OCI-LY1 (cell line): Measurements from ENCODE around the gene XYLB.

Experiments
- H2AFZ ChIP-seq: fragments of 200-600 bp; sonication (generic), shearing (Covaris generic); 2 replicates; pipeline ENCODE4 v1.6.0; 2014; ENCODE audit warnings: antibody characterized with exemption, mild to moderate bottlenecking, low read length
- H3F3A ChIP-seq: fragments of 200-600 bp; sonication (generic), shearing (Covaris generic); 2 replicates; pipeline ENCODE4 v1.6.0; 2014; ENCODE audit warnings: mild to moderate bottlenecking, antibody characterized with exemption, low read length, moderate library complexity; ENCODE audit not compliant: insufficient read depth
- H3K27ac ChIP-seq: fragments of 200-600 bp; sonication (generic); 2 replicates; pipeline ENCODE4 v1.5.1; 2014; ENCODE audit warnings: low read length, mixed run types, mild to moderate bottlenecking, low read depth; ENCODE audit not compliant: poor library complexity, severe bottlenecking
- H3K27me3 ChIP-seq: fragments of 200-600 bp; sonication (generic); 2 replicates; pipeline ENCODE4 v1.6.0; 2014; ENCODE audit warnings: antibody characterized with exemption, mild to moderate bottlenecking, low read length, moderate library complexity; ENCODE audit not compliant: insufficient read depth
- H3K36me3 ChIP-seq: fragments of 200-600 bp; sonication (generic); 2 replicates; pipeline ENCODE4 v1.6.1; 2014; ENCODE audit warnings: mild to moderate bottlenecking, antibody characterized with exemption, low read length, moderate library complexity, mixed read lengths; ENCODE audit not compliant: insufficient read depth
- H3K4me1 ChIP-seq: fragments of 200-600 bp; sonication (generic); 2 replicates; pipeline ENCODE4 v1.5.1; 2014; ENCODE audit warnings: mild to moderate bottlenecking, low read length, moderate library complexity; ENCODE audit not compliant: insufficient read depth, severe bottlenecking
- H3K4me2 ChIP-seq: fragments of 200-600 bp; sonication (generic), shearing (Covaris generic); 2 replicates; pipeline ENCODE4 v1.6.1; 2014; ENCODE audit warnings: low read length
- H3K4me3 ChIP-seq: fragments of 200-600 bp; sonication (generic); 2 replicates; pipeline ENCODE4 v1.5.1; 2014; ENCODE audit warnings: low read length, low read depth, mild to moderate bottlenecking, mixed read lengths; ENCODE audit not compliant: poor library complexity, severe bottlenecking
- H3K79me2 ChIP-seq: fragments of 200-600 bp; shearing (Covaris generic); 2 replicates; pipeline ENCODE4 v1.6.1; 2016; ENCODE audit warnings: mixed run types, low read length, mixed read lengths; ENCODE audit not compliant: insufficient read depth
- H3K9ac ChIP-seq: fragments of 200-600 bp; sonication (generic), shearing (Covaris generic); 2 replicates; pipeline ENCODE4 v1.6.1; 2014; ENCODE audit warnings: mild to moderate bottlenecking, low read length, mixed read lengths
- H3K9me2 ChIP-seq: fragments of 200-600 bp; sonication (generic), shearing (Covaris generic); 2 replicates; pipeline ENCODE4 v1.6.1; 2014; ENCODE audit warnings: low read depth, mild to moderate bottlenecking, low read length, mixed read lengths
- H3K9me3 ChIP-seq: fragments of 200-600 bp; shearing (Covaris generic); 2 replicates; pipeline ENCODE4 v1.6.1; 2014; ENCODE audit warnings: low read length, mixed read lengths
- H4K20me1 ChIP-seq: fragments of 200-600 bp; sonication (generic), shearing (Covaris generic); 2 replicates; pipeline ENCODE4 v1.6.0; 2016; ENCODE audit warnings: mild to moderate bottlenecking, low read length; ENCODE audit not compliant: insufficient read depth
- CTCF ChIP-seq: fragments of 200-600 bp; sonication (generic), shearing (Covaris generic); IDR thresholded peaks from 2 replicates; pipeline ENCODE4 v1.5.1; 2017; ENCODE audit warnings: mild to moderate bottlenecking, antibody characterized with exemption, low read length, moderate library complexity, mixed read lengths
- EZH2 ChIP-seq: fragments of 200-600 bp; sonication (generic), shearing (Covaris generic); IDR thresholded peaks from 2 replicates; pipeline ENCODE4 v1.8.0; 2017; ENCODE audit warnings: borderline replicate concordance, mixed run types, mild to moderate bottlenecking, antibody characterized with exemption, low read length, moderate library complexity, mixed read lengths

Gene XYLB

GRCh38 chr3:38376098-38376816 lies 29.7 kb downstream of the XYLB start:
- Histone ChIP-seq H3K27me3 (no peaks in the 10 kb centered on the region), H3K9ac (no peak overlapping the region), H3K4me3 (no peak overlapping the region), H3K4me2 (no peak overlapping the region), H2AFZ (no peak overlapping the region), H3K79me2 (no peaks in the 10 kb centered on the region), H3F3A (no peaks in the 10 kb centered on the region), H3K4me1 (no peaks in the 10 kb centered on the region), H4K20me1 (no peaks in the 10 kb centered on the region), H3K27ac (no peak overlapping the region), H3K9me2 (no peaks in the 10 kb centered on the region), H3K9me3 (no peaks in the 10 kb centered on the region), H3K36me3 (peaks cover 67% of the 10 kb centered on the region)
- no peak for TF ChIP-seq EZH2
- no peak for TF ChIP-seq CTCF

GRCh38 chr3:38379201-38379770 lies 32.7 kb downstream of the XYLB start:
- no peak overlapping the region for H3K27ac ChIP-seq
- H4K20me1 ChIP-seq, result no peaks in the 10 kb centered on the region
- H3K79me2 ChIP-seq, result no peaks in the 10 kb centered on the region
- peaks cover 47% of the 10 kb centered on the region for H3K36me3 ChIP-seq
- no peak overlapping the region for H2AFZ ChIP-seq
- no peak overlapping the region for H3K4me2 ChIP-seq
- H3K9me2 ChIP-seq, result no peaks in the 10 kb centered on the region
- no peaks in the 10 kb centered on the region for H3K4me1 ChIP-seq
- TF ChIP-seq CTCF (no peak), EZH2 (no peak)
- H3K27me3 ChIP-seq, result no peaks in the 10 kb centered on the region
- H3K9me3 ChIP-seq, result no peaks in the 10 kb centered on the region
- no peak overlapping the region for H3K4me3 ChIP-seq
- H3K9ac ChIP-seq, result no peak overlapping the region
- no peaks in the 10 kb centered on the region for H3F3A ChIP-seq

DNA sequence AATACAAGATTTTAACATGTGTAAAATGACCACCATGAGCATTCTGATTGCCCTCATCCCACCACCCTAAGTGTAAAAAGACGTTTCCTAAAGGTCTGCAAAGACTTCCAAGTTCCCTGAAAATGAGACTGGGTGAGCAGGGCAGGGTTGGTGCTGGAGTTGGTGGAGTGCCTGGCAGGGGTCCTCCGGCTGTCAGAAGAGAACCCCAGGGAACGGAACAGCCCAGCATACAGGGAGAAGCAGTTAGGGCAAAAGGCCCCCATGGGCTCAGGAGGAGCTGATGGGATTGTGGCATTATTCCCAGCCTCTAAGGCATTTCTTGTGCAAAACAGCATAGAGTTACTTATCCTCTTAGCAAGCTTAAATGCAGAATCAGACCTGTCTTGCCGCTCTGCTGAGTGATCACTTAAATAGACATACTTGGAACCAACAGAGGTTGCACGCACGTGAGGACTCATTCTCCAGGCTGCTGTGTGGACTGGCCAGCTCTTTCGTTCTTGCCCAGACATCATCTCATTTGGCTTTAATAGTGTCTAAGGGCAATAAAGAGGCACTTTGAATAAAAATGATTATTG lies 36.0 kb downstream of the XYLB start:
- Histone ChIP-seq H3K27me3 (no peaks in the 10 kb centered on the region), H3K9me3 (no peaks in the 10 kb centered on the region), H3K27ac (no peak overlapping the region), H3K9ac (no peak overlapping the region), H3K4me3 (no peak overlapping the region), H3K4me2 (no peak overlapping the region), H3F3A (no peaks in the 10 kb centered on the region), H3K9me2 (no peaks in the 10 kb centered on the region), H2AFZ (no peak overlapping the region), H3K4me1 (no peaks in the 10 kb centered on the region), H3K79me2 (no peaks in the 10 kb centered on the region), H4K20me1 (no peaks in the 10 kb centered on the region), H3K36me3 (peaks cover 51% of the 10 kb centered on the region)
- TF ChIP-seq CTCF (no peak), EZH2 (no peak)
